MCF 10A (cell line): ENCODE data around the gene RFX2. TPM values are rescaled to one million over a fixed set of nuclear protein-coding genes. Genes with fewer than 3 reads are reported as not detected.

Source experiments
- BruUV-seq: library from RNA; stranded (reverse); fragments of 400-500 nt; replicated peaks from 2 replicates; lab custom pipeline; 2021; lab: Mats Ljungman, UMichigan
- CTCF ChIA-PET: fragments of 300-600 bp; sonication (Branson Sonifier 250); formaldehyde crosslinking; extraction: SDS; loops from one replicate; lab custom pipeline; 2021; ENCODE audit warnings: antibody characterized with exemption, inconsistent platforms; lab: Yijun Ruan, JAX
- POLR2A ChIA-PET: fragments of 300-600, 350-650 bp; sonication (Branson Sonifier 250); formaldehyde crosslinking; extraction: SDS; loops from one replicate; lab custom pipeline; 2020; ENCODE audit warnings: antibody characterized with exemption, inconsistent platforms; lab: Yijun Ruan, JAX
- DNase-seq: peaks from one replicate; pipeline ENCODE4 v3.0.0-alpha.2; 2018; ENCODE audit not compliant: unreplicated experiment
- H3K27ac Mint-ChIP-seq: one replicate; pipeline ENCODE4 v1.8.0; 2022; ENCODE audit warnings: mild to moderate bottlenecking, low read depth, mixed read lengths; ENCODE audit not compliant: unreplicated experiment
- H3K27me3 Mint-ChIP-seq: one replicate; pipeline ENCODE4 v1.8.0; 2022; ENCODE audit warnings: mixed read lengths; ENCODE audit not compliant: insufficient read depth, unreplicated experiment
- H3K36me3 Mint-ChIP-seq: one replicate; pipeline ENCODE4 v1.8.0; 2022; ENCODE audit warnings: mild to moderate bottlenecking, moderate library complexity, mixed read lengths; ENCODE audit not compliant: insufficient read depth, unreplicated experiment
- H3K4me1 Mint-ChIP-seq: one replicate; pipeline ENCODE4 v1.8.0; 2022; ENCODE audit warnings: mixed read lengths; ENCODE audit not compliant: insufficient read depth, unreplicated experiment
- H3K4me3 Mint-ChIP-seq: one replicate; pipeline ENCODE4 v1.8.0; 2022; ENCODE audit warnings: mild to moderate bottlenecking, moderate library complexity, mixed read lengths; ENCODE audit not compliant: unreplicated experiment
- H3K9me3 Mint-ChIP-seq: one replicate; pipeline ENCODE4 v1.8.0; 2022; ENCODE audit warnings: mixed read lengths; ENCODE audit not compliant: unreplicated experiment
- CTCF ChIP-seq: fragments of 200-600 bp; IDR thresholded peaks from one replicate; pipeline ENCODE4 v1.8.0; 2022; ENCODE audit warnings: antibody characterized with exemption, mild to moderate bottlenecking; ENCODE audit not compliant: unreplicated experiment
- intact Hi-C: fragments of 100-400 bp; cut with micrococcal nuclease; formaldehyde crosslinking; loops from 2 replicates; pipeline ENCODE4 v1.14.1; 2022
- total RNA-seq: library from RNA; stranded (reverse); gene quantifications from 2 replicates; pipeline ENCODE4 v1.2.3, GENCODE V29; 2022

Gene RFX2
- total RNA-seq, 1 experiment from 2014 or later: 9.9 TPM

GRCh38 chr19:6041991-6042481 is 68.3 kb downstream of the RFX2 start:
- Mint-ChIP-seq H3K36me3 (peaks cover 27% of the 10 kb centered on the region), H3K27ac (no peak overlapping the region), H3K27me3 (no peaks in the 10 kb centered on the region), H3K9me3 (no peaks in the 10 kb centered on the region), H3K4me3 (no peak overlapping the region), H3K4me1 (peaks cover 5% of the 10 kb centered on the region)
- no peak for DNase-seq
- intact Hi-C loops: no loop called here
- no TSS peak for BruUV-seq
- ChIA-PET POLR2A (no interaction called here), CTCF (interaction anchor here (0.7 kb wide), 1 partner anchor 1414 kb away, joined by 3 read pairs; no protein-coding TSS in a partner anchor)
- no peak for TF ChIP-seq CTCF

GRCh38 chr19:6041071-6041470 is 69.2 kb downstream of the RFX2 start:
- H3K27ac Mint-ChIP-seq: no peak overlapping the region
- ChIA-PET POLR2A (no interaction called here), CTCF (interaction anchor here (0.6 to 0.9 kb wide), 4 partner anchors 37 to 174 kb away, joined by 3 to 5 read pairs (median 3); no protein-coding TSS in a partner anchor)
- peaks cover 5% of the 10 kb centered on the region for H3K4me1 Mint-ChIP-seq
- no peak for DNase-seq
- intact Hi-C loops: no loop called here
- no TSS peak for BruUV-seq
- H3K27me3 Mint-ChIP-seq: no peaks in the 10 kb centered on the region
- no peak for TF ChIP-seq CTCF
- no peak overlapping the region for H3K4me3 Mint-ChIP-seq
- H3K36me3 Mint-ChIP-seq: peaks cover 24% of the 10 kb centered on the region
- no peaks in the 10 kb centered on the region for H3K9me3 Mint-ChIP-seq

- TF ChIP-seq CTCF: no peak
- POLR2A ChIA-PET: no interaction called here
- no peak for DNase-seq
- Mint-ChIP-seq H3K4me3 (no peak overlapping the region), H3K36me3 (peaks cover 24% of the 10 kb centered on the region), H3K9me3 (no peaks in the 10 kb centered on the region), H3K27me3 (no peaks in the 10 kb centered on the region), H3K27ac (no peak overlapping the region), H3K4me1 (peaks cover 5% of the 10 kb centered on the region)
- BruUV-seq: no TSS peak
- CTCF ChIA-PET: interaction anchor here (0.7 kb wide), 1 partner anchor 192 kb away, joined by 3 read pairs; no protein-coding TSS in a partner anchor
- intact Hi-C loops: no loop called here
These were observed 70.6 kb downstream of the RFX2 start for GRCh38 chr19:6039566-6040225.

GRCh38 chr19:6038634-6039405 is 71.5 kb downstream of the RFX2 start:
- POLR2A ChIA-PET: no interaction called here
- Mint-ChIP-seq H3K9me3 (no peaks in the 10 kb centered on the region), H3K36me3 (peaks cover 24% of the 10 kb centered on the region), H3K4me3 (no peak overlapping the region), H3K27ac (no peak overlapping the region), H3K27me3 (no peaks in the 10 kb centered on the region), H3K4me1 (peaks cover 5% of the 10 kb centered on the region)
- no peak for TF ChIP-seq CTCF
- DNase-seq: no peak
- BruUV-seq: no TSS peak
- CTCF ChIA-PET: interaction anchor here (0.6 to 1.4 kb wide), 2 partner anchors 16 to 1546 kb away, joined by 3 to 4 read pairs; no protein-coding TSS in a partner anchor
- intact Hi-C loops: no loop called here
